Inferior parietal cortex (tissue), 1 donor: ENCODE results near the gene ZRANB1.

ENCODE experiments used
- DNase-seq: peaks from one replicate; pipeline ENCODE4 v3.0.0-alpha.2; 2016; ENCODE audit errors: extremely low spot score

ZRANB1 gene

GRCh38 chr10:124993736-124994451, 52.0 kb downstream of the ZRANB1 start:
- no peak for DNase-seq

GRCh38 chr10:124994573-124995473, 52.9 kb downstream of the ZRANB1 start:
- DNase-seq = no peak

- no peak for DNase-seq
These were observed 53.7 kb downstream of the ZRANB1 start for GRCh38 chr10:124995605-124996004.

GRCh38 chr10:124996127-124996853, 54.4 kb downstream of the ZRANB1 start:
- DNase-seq = no peak

GRCh38 chr10:124996854-124997215, 54.9 kb downstream of the ZRANB1 start:
- no peak for DNase-seq

- DNase-seq = no peak
These were observed 55.4 kb downstream of the ZRANB1 start for GRCh38 chr10:124997306-124997705.

GRCh38 chr10:124997771-124998623, 56.1 kb downstream of the ZRANB1 start:
- DNase-seq = no peak

- DNase-seq = no peak
These were observed 56.8 kb downstream of the ZRANB1 start for GRCh38 chr10:124998624-124999291.

GRCh38 chr10:124999433-125000365, 57.8 kb downstream of the ZRANB1 start:
- DNase-seq = peak; percentile 44

GRCh38 chr10:125000366-125001312, 58.7 kb downstream of the ZRANB1 start:
- DNase-seq = no peak

- DNase-seq = no peak
These were observed 59.6 kb downstream of the ZRANB1 start for GRCh38 chr10:125001313-125002046.

- no peak for DNase-seq
These were observed 60.1 kb downstream of the ZRANB1 start for GRCh38 chr10:125002047-125002422.

GRCh38 chr10:125002423-125003145, 60.7 kb downstream of the ZRANB1 start:
- DNase-seq = no peak

GRCh38 chr10:125003146-125003900, 61.4 kb downstream of the ZRANB1 start:
- DNase-seq = no peak

- no peak for DNase-seq
These were observed 62.1 kb downstream of the ZRANB1 start for GRCh38 chr10:125003901-125004467.
